Measurements from ENCODE around the gene VRK3.
"Not testable (repeated sequence)": the region's sequence is repeated elsewhere in the genome, so short reads cannot be mapped to it uniquely, and the experiment has no call there.

GRCh38 chr19:50051228-50051895, 26.2 kb upstream of the VRK3 start:
- TF ChIP-seq POLR2A, CTCF (IDR thresholded peaks at IDR 0.05): not testable (repeated sequence)
